Measurements from ENCODE around the gene DLG5.

The DLG5 gene

DNA sequence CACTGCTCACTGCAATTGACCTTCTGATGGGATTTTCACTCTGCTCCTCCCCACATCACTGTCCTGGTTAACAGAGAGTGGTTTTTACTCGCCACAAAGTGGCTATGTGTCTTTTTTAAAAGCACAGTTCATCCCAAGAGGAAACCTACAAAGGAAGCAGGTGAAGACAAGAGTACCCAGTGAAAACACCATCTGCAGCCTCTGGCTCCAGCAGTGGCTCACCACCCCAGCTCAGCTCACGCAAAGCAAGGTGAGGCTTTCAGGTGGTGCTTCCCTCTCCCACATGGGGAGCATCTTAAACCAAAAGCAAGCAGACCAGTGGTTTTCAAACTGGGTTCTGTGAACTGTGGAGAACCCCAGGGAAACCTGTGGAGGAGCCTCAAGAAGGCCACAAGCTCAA is 14.0 kb downstream of the DLG5 start:
- DNase-seq (ENCODE audit: low spot score): no peak

DNA sequence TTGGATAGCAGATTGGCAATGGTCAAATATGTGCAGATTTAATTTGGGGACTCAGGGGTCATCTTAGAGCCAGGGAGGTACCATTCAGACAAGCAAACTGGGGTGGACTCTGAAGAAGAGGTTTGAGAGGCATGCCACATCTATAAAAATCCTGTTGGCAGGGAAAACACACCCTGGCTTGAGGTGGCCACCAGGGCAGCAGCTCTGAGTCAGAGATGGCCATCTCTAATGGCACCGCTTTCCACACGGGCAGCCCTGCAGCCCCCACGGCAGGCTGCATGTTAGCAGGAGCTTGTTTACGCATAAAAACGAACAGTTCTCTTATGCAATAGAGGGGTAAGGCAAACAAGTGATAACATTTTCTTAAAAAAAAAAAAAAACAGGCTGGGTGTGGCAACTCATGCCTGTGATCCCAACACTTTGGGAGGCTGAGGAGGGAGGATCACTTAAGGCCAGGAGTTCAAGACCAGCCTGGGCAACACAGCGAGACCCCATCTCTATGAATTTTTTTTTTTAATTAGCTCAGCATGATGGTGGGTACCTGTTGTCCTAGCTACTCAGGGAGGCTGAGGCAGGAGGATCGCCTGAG is 14.9 kb downstream of the DLG5 start:
- DNase-seq (ENCODE audit: low spot score): peak; percentile 47

DNA sequence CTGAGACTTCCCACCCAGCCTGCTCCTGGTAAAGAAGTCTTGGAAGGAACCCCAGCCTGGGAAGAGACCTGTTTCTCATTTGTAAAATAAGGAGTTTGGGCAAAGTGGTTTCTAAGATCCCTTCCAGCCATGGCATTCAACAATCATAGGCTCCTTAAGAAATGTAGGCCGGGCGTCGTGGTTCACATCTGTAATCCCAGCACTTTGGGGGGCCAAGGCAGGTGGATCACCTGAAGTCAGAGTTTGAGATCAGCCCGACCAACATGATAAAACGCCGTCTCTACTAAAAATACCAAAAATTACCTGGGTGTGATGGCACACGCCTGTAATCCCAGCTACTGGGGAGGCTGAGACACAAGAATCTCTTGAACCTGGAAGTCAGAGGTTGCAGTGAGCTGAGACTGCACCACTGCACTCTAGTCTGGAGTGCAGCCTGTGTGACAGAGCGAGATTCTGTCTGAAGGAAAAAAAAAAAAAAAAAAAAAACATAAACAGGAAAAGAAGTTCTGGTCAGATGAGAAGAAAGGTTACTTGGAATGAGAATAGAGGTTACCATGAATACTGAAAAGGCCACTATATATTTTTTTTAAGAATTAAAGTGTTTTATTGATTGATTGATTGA is 15.9 kb downstream of the DLG5 start:
- no peak for DNase-seq (ENCODE audit: low spot score)

DNA sequence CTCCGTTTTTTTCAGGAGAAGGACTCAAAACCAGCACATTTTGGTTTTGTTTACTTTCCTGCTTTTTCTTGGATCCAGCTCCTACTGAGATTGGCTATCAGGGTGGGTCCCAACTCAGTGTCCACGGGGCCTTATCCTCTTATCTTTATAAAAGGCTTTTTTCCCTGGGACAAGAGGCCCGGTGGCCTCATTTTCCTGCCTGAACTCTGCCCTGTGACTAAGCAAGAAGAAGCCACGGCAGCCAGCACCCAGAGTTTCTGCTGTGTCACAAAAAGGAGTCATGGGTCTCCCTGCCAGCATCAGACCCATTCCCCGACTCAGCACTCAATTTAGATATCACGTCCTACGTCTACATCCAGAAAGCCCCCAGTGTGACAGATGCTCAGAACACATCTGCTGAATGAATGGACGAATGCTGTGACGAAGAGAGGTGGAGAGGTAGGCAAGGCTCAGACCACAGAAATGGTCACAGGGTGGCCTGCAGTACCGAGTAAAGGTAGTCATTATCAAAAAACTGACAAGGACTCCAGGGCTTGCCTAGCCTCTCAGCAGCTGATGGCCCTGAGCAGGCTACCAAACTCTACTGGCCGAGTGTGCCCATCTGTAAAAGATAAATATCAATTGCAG is 16.7 kb downstream of the DLG5 start:
- peak; percentile 68 for DNase-seq (ENCODE audit: low spot score)

DNA sequence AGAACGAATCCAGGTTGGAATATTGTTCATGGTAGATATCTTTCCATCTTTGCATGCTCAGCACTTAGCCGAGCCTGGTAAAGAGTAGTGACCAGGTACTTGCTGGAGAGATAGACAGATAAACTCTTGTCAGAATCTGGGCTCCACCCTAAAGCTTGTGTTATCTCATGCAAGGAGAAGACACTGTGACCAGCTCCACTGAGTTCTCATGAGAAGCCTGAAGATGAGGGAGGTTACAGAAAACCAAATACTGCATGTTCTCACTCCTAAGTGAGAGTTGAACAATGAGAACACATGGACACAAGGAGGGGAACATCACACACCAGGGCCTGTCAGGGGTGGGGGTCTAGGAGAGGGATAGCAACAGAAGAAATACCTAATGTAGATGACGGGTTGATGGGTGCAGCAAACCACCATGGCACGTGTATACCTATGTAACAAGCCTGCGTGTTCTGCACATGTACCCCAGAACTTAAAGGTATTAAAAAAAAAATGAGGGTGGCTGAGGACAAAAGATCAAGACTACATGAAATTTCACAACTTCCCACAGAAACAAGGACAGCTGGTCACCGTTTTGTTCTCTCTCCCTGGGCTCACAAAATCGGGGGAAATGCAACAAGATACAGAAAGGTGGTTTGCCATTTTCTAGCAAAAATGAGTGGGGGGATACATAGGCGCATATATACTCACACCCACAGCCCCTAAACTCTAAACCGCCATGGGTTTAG is 17.4 kb downstream of the DLG5 start:
- DNase-seq (ENCODE audit: low spot score): no peak

DNA sequence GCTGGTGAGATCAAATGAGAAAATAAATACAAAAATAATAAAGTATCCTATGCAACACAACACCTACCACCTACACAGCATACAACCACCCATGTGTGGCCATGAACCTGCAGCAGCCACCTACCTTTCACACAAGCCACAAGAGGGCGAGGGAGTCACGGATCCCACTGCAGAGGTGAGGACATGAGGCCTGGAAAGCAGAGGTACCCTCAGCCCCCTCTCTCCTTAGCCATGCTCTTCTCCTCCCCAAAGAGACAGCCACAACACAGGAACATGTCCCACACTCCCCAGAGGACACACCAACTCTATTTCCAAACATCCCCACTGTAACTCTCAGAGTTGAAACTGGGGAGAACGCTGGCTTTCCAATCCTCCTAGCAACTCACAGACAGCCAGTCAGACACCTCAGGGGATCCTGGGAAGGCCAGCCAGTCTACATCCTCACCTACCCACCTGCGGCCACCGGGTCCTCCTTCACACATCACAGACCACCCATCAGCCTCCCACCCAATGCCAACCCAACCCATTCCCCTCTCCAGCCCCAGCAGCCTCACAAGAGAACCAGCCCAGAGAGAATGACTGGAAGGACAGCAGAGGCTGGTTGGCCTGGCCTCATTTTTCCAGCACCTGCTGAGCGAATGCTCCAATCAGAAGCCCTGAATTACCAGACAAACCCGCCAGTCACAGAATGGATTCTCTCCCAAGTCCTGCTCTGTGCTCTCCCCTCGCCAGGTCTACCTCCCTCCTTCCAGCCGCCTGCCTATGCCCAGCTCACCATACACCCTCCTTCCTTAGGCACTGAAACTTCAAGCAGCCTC is 18.4 kb downstream of the DLG5 start:
- DNase-seq (ENCODE audit: low spot score): no peak

DNA sequence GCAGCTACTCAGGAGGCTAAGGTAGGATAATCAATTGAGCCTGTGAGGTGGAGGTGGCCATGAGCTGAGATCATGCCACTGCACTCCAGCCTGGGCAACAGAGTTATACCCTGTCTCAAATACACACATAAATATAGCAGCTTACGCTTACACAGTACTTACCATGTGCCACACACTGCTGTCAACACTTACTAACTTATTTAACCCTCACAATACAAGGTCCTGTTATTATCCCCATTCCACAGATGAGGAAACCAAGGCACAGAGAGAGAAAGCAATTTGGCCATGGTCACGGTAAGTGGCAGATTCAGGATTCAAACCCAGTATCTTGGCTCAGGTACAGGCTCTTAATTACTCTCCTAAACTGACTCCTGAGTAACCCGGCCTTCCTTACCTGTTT is 19.1 kb downstream of the DLG5 start:
- DNase-seq (ENCODE audit: low spot score): no peak

DNA sequence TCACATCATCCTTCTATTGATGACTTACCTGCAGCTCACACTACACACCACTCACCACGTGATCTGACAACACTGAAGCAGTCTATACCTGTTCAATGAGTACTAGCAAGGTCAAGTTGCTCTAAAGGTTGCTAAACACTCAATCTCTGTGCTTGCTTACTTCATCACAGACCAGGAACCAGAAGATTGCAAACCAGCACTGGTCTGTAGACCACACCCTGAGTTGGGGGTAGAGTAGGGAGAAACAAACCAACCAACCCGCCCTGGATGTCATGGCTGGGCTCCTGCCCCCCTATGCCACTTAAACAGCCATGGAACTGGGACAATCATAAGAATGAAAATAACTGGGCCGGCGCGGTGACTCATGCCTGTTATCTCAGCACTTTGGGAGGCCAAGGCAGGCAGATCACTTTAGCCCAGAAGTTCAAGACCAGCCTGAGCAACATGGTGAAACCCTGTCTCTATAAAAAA is 19.6 kb downstream of the DLG5 start:
- DNase-seq (ENCODE audit: low spot score): no peak

DNA sequence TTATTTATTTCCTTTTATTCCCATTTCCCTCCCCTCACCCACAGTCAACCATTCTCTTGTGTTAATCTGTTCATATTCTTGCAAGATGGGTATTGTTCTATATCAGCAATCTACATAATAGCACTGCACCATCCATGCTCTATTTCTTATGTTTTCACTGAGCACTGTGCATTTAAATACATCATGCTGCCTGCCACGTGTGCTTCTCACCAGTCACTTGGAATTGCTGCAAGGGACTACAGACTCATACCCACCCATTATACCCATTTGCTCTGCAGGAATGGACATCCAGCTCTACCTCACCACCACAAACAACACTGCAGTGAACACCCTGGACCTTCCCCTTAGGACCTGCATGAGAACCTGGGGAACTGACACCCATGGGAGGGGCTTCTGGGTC is 20.8 kb downstream of the DLG5 start:
- DNase-seq (ENCODE audit: low spot score): no peak

DNA sequence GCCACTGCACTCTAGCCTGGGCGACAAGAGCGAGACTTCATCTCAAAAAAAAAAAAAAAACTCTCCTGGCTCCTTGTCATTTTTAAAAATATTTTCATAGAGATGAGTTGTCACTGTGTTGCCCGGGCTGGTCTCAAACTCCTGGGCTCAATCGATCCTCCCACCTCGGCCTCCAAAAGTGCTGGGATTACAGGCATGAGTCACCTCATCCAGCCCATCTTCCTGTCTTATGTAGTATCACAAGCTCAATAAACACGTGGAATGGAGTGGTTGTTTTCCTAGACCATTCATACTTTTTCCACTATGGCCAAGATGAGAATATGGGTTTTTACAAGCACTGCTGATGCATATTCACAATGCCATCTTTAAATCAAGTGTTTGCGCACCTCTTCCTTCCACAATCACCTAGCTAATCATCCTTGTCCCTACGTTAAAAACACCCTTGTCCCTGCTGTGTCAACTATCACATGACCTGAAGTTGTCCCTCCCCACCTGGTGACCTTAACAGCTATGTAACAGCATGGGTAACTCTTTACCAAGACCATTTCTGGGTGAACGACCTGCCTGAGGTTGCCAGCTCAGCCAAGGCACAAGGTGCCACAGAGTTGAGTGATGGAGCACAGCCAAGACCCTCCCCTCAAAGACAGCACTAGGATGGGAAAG is 21.3 kb downstream of the DLG5 start:
- DNase-seq (ENCODE audit: low spot score): no peak

DNA sequence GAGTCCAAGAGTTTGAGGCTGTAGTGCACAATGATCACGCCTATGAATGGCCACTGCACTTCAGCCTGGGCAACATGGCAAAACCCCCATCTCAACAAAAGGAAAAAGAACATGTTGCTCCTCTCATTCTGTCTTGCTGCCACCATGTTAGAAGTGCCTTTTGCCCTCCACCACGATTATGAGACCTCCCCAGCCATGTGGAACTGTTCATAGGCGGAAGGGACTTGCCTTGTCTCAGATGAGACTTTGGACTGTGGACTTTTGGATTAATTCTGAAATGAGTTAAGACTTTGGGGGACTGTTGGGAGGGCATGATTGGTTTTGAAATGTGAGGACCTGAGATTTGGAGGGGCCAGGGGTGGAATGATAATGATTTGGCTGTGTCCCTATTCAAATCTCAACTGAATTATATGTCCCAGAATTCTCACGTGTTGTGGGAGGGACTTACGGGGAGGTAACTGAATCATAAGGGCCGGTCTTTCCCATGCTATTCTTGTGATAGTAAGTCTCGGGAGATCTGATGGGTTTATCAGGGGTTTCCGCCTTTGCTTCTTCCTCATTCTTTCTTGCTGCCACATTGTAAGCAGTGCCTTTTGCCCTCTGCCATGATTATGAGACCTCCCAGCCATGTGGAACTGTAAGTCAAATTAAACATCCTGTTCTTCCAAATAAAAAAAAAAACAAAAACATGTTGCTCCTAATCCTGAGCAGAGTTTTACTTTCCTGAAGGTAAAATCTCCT is 22.3 kb downstream of the DLG5 start:
- no peak for DNase-seq (ENCODE audit: low spot score)

DNA sequence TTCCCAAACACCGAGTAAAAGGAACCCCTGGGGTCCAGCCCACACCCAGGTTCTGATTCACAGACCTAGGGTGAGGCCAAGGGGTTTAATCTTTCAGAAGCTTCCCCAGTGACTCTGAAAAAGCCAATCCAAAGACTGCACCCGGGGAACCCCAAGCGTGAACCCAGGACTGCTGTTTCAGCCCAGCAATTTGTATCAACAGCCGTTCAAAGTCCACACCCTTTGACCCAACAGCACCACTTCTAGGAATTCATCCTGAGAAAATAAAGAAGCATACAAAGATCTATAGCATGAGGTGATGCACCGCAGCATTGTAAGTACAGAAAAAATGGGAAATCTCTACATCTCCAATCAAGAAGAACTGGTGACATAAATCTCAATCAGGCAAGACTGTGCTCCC is 24.4 kb downstream of the DLG5 start:
- no peak for DNase-seq (ENCODE audit: low spot score)

DNA sequence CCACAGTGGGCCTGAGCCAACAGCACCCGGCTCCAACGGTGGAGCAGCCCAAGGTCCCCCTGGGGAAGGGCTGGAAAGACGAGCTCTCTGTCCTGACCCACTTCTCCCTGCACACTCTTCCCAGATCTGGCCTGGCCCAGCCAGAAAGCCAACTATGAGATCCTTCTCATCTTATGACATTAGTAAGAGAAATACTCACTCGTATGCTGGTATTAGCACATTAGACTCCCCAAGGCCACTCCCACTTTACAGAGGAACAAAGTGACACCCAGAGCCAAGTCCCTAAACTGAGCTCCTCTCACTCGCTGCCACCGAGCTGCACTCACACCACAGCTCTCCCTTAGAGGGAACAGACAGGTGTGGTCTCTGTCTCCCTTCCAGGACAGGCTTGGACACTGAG is 24.8 kb downstream of the DLG5 start:
- DNase-seq (ENCODE audit: low spot score): no peak

DNA sequence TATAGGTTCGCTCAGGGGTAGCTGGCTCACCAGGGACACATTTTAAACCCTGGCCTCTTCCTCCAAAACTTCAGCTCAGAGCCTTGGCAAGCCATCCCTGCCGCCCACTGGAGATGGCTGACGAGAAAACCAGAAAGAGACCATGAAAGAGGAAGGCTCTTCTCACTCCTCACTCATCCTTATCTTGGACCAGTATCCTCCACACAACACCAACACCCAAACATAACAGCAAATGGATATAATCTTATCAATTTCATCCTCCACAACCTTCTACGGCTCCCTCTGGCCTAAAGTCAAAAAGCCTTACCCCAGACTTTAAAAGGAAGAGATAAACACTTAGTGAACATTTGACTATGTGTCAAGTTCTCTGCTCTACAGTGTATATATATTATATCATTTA is 26.9 kb downstream of the DLG5 start:
- no peak for DNase-seq (ENCODE audit: low spot score)

DNA sequence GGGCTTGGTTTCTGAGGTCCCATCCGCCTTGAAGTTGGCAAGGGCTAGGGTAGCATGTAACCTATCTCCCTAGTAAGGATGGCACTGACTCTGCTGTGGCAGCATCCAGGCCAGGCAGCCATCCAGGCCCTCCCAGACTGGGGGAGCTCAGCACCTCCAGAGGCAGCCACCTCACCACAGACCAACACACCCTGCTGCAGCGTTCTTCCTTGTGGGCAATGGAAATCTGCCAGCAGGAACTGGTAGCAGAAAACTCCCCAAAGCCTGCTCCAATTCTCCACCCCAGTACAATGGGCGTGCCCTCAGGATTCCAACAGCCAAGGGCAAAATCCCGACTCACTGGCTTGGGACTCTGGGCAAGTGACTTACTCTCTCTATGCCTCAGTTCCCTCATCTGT is 27.5 kb downstream of the DLG5 start:
- DNase-seq (ENCODE audit: low spot score): peak; percentile 89

DNA sequence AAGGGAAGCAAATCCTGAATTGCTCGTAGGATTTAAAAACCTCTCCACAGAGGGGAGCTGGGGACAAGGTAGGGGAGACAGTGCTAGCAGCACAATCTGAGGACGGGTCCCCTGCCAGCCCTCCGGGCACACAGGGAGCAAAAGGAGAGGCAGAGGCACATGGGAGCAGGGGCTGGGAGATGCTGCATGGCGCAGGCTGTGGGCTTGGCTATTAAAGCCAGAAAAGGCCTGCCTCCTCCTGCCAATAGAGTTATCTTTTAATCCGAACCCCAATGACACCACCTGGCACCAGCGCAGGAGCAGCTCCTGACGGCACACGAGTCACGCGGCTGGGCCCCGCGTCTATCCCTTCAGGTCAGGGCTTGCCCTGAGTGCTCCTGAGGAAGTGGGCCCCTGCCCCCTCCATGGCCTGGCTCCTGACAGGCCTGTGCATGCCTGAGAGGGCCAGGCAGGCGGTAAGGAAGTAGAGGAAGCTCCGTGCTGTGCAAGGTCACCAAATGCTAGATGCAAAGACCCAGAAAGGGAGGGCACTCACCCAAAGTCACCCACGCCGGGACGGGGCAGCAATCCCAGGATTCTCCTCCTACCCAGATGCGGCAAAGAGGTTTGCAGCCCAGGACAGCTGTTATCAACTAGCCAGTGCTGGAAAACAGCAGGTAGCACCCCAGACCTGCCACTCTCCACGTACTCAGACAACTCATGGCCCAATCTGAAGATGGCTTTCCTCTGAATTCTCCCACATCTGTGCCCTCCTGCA is 28.1 kb downstream of the DLG5 start:
- no peak for DNase-seq (ENCODE audit: low spot score)

DNA sequence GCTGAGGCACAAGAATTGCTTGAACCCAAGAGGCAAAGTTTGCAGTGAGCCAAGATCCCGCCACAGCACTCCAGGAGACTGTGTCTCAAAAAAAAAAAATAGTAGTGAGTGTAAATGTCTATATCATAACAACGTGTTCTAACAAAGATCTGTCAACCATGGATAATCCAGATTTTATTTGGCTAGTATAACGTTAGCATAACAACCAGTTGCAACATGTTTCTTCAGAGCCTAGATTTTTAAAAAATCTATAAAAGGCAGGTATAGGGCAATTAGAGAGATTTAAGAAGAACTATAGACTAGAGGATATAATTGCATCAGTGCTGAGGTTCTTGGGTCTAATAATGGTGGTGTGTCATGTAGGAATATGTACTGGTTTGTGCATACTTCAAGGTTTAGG is 30.5 kb downstream of the DLG5 start:
- no peak for DNase-seq (ENCODE audit: low spot score)

DNA sequence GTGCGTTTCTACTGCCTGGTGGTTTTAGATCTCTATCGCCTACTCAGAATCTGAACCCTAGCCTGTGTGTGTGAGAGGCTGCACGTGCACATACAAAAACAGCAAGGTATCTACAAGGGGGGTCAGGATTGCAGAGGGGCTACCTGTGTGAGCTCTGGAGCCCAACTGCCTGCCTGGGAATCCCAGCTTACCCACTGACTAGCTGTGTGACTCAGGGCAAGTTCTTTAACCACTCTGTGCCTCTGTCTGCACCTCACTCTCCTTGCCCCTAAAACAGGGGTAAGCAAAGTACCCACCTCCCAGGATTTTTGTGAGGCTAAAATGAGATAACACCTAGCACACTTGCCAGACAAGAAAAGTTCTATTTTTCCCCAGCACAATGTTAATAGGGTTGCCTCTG is 32.5 kb downstream of the DLG5 start:
- no peak for DNase-seq (ENCODE audit: low spot score)

DNA sequence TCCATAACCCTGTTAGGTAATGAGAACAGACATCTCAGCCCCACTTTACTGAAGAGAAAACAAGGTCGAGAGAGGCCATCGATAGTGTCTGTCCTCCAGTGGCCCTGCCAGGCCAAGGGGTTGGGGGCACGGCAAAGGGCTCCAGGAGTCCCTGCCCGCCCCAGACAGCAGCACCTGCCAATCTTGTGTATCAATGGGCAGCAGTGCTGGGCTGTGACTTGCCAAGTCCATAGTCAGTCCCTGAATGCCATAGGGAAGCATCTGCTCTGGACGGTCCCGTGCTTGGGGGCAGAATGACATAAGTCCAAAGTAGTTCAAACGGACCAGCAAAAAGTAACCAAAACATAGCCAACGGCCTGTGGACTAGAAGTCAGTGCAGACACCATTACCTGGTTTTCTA is 33.2 kb downstream of the DLG5 start:
- DNase-seq (ENCODE audit: low spot score): no peak

DNA sequence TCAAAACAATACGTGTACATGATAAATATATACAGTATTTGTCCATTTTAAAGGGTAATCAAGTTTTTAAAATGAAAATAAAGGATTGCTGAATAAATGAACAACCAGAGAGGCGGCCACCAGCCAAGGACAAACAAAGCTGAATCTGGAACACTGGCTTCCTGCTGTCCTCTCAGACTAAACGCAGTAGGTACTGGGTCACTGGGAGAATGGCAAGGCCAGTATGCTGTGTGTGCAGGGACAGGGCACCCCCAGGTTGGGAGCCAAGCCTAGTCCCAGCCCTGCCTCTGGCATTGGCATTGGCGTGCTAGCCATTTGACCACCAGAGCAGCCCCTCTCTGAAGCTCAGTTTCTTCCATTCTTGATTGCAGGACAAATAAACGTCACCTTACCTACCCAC is 33.8 kb downstream of the DLG5 start:
- DNase-seq (ENCODE audit: low spot score): no peak
